Right hindlimb (tissue), 1 donor: ENCODE results near the gene TMEM26.
A peak's percentile ranks its signal among the peaks of the same experiment; 100 is the strongest.

Source experiments
- DNase-seq: peaks from one replicate; pipeline ENCODE4 v3.0.0-alpha.2; 2018

The TMEM26 gene

DNA sequence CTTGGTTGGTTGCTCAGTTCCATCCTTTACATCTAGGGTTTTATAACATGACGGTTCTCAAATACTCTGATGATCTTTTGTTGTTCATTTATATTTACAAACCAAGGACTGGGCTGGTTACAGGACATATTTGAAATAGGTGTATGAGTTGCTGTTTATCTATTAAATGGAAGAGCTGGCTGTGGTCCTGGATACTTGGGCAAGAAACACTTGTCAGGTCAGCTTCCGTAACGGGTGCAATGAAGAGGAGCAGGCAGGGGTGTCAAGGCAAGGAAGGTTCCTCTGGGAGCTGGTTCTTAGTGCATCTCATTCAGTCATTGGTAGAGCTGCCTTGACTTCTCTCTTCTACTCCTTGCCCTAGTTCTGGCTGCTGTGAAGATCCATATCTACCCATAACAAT lies 4.8 kb upstream of the TMEM26 start:
- DNase-seq, result no peak

GRCh38 chr10:61456095-61456789 lies 3.1 kb upstream of the TMEM26 start:
- no peak for DNase-seq

DNA sequence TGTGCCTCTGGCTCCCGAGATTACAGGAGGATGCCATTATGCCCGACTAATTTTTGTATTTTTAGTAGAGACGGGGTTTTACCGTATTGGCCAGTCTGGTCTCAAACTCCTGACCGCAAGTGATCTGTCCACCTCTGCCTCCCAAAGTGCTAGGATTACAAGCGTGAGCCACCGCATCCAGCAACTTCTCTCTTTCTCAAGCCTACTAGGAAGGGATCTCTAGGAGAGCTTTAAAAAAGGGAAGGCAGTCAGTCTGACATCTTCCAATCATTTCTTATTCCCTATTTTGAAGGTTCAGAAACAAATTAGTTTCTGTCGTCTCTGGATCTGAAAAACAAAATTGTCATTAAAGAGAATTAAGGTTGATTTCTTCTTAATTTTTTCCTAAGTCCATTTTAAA lies 2.5 kb upstream of the TMEM26 start:
- DNase-seq, result no peak

- DNase-seq, result peak; percentile 17
Observed at GRCh38 chr10:61454541-61454940, 1.4 kb upstream of the TMEM26 start.

GRCh38 chr10:61452151-61452651 lies 980 bp downstream of the TMEM26 start:
- peak; percentile 48 for DNase-seq

DNA sequence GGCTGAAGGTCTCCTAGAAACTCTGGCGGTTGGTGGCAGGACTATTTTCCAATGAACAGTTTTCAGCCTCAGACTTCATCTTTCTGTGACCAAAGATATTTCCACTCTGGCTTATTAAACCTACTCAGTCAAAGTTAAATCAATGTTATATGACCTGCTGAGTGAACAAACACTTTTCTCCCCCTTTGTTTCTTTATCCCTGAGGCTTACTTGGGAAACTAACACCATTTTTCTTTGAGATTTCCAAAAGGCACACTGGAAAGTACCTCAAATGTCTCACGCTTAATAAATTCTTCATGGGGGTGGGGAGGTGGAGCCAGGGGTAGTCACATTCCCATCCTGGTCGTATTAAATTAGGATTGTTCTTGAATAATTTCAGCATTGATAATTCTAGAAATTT lies 1.8 kb downstream of the TMEM26 start:
- DNase-seq, result no peak

GRCh38 chr10:61448841-61449600 lies 4.2 kb downstream of the TMEM26 start:
- DNase-seq, result peak; percentile 69

DNA sequence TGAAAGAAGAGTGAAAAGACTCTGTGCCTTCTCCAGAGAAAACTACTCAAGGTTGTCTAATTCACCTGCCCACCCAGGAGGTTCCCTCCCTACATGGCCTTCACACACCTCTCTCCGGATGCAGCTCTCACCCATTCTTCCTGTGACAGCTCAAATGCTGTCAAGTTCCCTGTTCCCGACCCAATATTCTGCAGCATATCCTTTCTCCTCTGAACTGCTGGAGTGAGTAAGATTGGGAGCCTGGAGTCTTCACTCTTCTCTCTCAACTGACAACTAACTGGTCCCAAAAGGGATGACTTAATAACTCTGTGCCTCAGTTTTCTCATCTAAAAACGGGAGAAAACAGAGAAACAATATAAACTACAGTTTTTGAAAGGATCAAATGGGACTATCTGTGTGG lies 5.1 kb downstream of the TMEM26 start:
- DNase-seq, result no peak

DNA sequence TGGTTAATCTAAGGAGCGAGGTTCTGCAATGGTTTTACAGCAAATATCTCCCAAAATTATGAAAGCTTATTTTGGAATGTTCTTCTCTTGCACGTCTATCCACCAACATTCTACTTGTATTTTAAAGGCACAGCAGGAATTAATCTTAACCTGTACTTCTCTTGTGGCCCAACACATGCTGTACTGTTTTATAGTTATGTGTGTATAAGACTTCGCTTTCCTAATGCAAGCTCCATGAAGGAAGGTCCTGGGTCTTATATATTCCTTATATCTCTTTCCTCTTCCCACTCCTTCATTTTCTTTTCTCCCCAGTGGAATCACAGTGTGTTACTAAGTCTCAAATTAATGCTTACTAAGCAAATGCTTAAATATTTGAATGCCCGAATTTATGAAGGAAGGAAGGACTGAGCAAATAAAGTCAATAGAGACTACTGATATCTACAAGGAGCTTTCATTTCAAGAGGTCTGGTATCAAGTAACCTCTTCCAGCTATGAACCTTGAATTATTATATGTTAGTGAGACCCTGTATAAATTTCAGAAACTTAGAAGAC lies 14.0 kb downstream of the TMEM26 start:
- DNase-seq, result no peak

- DNase-seq, result no peak
Observed at GRCh38 chr10:61438141-61438988, 14.8 kb downstream of the TMEM26 start.

DNA sequence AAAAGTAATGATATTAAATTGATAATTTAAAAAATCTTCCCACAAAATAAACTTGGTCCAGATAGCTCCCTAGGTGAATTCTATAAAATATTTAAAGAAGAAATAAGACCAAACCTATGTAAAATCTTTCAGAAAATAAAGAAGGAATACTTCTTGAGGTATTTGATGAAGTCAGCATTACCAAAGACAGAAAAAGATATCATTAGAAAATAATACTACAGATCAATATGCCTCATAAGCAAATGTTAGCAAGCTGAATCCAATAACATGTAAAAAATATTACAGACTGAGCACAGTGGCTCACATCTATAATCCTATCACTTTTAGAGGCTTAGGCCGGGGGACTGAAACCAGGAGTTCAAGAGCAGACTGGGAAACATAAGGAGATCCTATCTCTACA lies 30.0 kb downstream of the TMEM26 start:
- no peak for DNase-seq

- no peak for DNase-seq
Observed at GRCh38 chr10:61417661-61418060, 35.5 kb downstream of the TMEM26 start.

GRCh38 chr10:61415824-61416223 lies 37.4 kb downstream of the TMEM26 start:
- DNase-seq, result no peak

- no peak for DNase-seq
Observed at GRCh38 chr10:61411706-61412105, 41.5 kb downstream of the TMEM26 start.

GRCh38 chr10:61410353-61411070 lies 42.7 kb downstream of the TMEM26 start:
- DNase-seq, result no peak

- DNase-seq, result no peak
Observed at GRCh38 chr10:61409157-61409556, 44.0 kb downstream of the TMEM26 start.

DNA sequence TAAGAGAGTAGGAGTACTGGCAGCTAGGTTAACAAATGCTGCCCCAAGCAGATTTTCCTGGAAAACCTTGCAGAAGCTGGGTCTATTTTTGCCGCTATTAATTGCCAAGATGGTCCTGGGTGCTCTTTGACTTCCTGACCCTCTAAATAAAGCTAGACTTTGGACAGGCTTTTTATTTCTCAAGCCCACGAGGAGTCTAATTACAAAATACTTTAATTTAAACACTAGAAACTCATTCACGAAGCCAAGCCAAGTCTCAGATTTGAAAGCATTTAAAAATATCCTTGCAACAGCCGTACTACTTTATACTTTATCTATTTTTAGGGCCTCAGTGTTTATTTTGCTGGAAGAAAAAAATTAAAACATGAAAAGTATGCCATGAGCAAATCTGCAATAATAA lies 45.1 kb downstream of the TMEM26 start:
- peak; percentile 20 for DNase-seq

GRCh38 chr10:61406736-61407135 lies 46.4 kb downstream of the TMEM26 start:
- no peak for DNase-seq

DNA sequence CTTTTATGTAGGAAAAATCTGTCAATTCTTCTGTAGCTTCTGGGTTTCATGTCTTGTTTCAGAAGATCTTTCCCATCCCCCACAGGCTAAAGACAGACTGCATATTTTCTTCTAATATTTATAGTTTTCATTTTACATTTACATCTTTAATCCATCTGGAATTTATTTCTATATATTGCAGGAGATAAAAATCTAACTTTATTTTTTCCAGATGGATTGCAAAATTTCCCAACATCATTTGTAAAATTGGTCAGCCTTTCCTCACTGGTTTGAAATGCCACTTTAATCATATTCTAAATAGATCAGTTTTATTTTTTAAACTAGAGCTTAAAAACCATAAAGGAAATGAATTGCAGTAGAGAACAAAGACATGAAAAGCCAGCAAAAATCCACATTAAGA lies 46.9 kb downstream of the TMEM26 start:
- no peak for DNase-seq

DNA sequence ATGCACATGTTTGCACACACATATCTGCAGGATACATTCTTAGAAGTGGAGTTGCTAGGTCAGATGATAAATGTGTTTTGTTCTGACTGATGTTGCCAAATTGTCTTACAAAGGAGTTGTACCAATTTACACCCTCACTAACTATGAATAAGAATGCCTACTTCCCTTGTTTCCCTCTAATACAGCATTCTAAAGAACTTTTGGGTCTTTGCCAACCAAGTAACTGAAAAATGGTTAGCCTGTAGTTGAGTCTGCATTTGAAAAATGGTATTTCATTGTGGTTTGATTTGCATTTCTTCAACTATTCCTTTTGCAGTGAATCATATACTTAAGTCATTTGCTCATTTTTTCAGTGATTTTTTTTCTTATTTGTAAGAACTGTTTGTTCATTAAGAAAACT lies 48.4 kb downstream of the TMEM26 start:
- no peak for DNase-seq

DNA sequence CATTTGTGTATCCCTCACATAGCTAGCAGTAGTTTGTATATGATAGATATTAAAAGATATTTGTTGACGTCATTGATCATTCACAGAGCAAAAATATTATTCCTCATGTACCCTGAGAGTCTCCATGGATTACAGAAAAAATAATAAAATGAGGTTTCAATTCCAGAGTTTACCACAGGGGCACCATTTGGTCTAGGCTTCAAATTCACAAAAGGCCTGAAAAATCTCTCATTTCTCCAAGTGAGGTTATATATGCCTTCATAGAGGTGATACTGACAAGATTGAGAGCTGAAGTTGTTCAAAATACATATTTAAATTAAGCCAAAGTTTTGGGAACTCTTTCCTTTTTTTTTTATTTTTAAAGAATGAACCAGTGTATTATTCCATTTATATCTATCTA lies 52.7 kb downstream of the TMEM26 start:
- no peak for DNase-seq

DNA sequence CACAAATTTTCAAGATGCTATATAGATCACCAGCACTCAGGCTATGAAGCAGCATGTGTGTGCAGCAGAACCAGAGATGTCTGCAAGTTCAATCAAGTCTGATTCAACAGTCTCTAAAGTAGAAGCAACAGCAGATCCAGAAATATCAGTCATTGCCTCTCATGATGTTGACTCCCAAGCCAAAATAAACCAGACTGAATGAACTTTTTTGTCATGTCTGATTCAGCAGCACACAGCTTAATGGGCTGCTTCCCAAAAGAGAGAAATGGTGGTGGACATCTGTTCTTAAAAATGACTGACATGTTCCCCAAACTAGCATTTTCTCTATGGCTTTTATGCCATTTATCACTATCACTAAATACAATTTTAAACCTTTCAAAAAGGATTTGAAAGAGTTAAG lies 53.8 kb downstream of the TMEM26 start:
- no peak for DNase-seq
